Amniotic stem cell (primary cell): ENCODE measurements around the gene RIPK1.

ENCODE experiments used
- DNase-seq: peaks from one replicate; lab custom pipeline; 2025; lab: John Stamatoyannopoulos, UW

RIPK1 gene

DNA sequence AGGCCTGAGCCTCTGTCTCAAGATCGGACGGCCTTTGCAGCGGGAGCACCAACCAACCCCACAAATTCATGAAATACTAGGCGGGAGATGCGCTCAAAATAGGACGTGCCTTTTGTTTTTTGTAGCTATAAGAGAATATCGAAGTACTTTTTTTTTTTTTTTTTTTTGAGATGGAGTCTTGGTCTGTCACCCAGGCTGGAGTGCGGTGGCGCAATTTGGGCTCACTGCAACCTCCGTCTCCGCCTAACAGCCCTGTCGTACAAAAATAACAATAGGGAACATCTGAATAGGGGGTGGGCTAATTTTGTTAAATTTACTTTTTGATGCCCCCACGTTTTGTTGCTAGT is 94.9 kb downstream of the RIPK1 start:
- DNase-seq = no peak

DNA sequence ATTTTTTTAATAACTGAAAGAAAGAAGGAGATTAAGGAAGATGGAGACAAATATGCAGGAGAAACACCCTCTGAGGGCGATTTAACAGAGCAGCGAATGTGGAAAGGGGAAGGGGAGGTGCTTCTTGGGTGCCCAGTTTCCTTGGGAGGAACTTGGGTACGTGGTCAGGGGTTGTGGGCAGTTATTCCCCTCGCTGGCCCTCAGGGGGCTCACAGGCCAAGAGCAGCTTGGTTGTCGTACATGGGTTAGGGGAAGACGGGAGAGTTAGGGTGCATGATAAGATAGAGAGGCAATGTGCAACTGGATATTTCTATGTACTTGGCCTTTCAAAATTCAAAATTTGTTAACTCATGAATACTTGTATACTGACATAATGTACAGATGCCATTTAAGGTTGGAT is 96.1 kb downstream of the RIPK1 start:
- DNase-seq = no peak
